DOHH2 (cell line): ENCODE measurements around the gene ASTN1.

ENCODE experiments used
- H3F3A ChIP-seq: fragments of 200-600 bp; sonication (generic), shearing (Covaris generic); 2 replicates; pipeline ENCODE4 v1.6.0; 2016; ENCODE audit warnings: antibody characterized with exemption, mild to moderate bottlenecking; ENCODE audit not compliant: control insufficient read depth, insufficient read depth
- H3K27ac ChIP-seq: fragments of 200-600 bp; sonication (generic); 2 replicates; pipeline ENCODE4 v1.5.1; 2014; ENCODE audit warnings: low read depth, mild to moderate bottlenecking, low read length, moderate library complexity
- H3K27me3 ChIP-seq: fragments of 200-600 bp; sonication (generic); 2 replicates; pipeline ENCODE4 v1.6.1; 2014; ENCODE audit warnings: mild to moderate bottlenecking, low read length, mixed read lengths; ENCODE audit not compliant: control insufficient read depth
- H3K36me3 ChIP-seq: fragments of 200-600 bp; sonication (generic); 2 replicates; pipeline ENCODE4 v1.6.1; 2014; ENCODE audit warnings: mild to moderate bottlenecking, low read length, moderate library complexity, mixed read lengths; ENCODE audit not compliant: control insufficient read depth
- H3K4me1 ChIP-seq: fragments of 200-600 bp; sonication (generic); 2 replicates; pipeline ENCODE4 v1.6.1; 2014; ENCODE audit warnings: mild to moderate bottlenecking, low read length, mixed read lengths; ENCODE audit not compliant: control insufficient read depth
- H3K4me2 ChIP-seq: fragments of 200-600 bp; sonication (generic); 2 replicates; pipeline ENCODE4 v1.6.0; 2014; ENCODE audit warnings: mild to moderate bottlenecking, low read length, moderate library complexity
- H3K4me3 ChIP-seq: fragments of 200-600 bp; sonication (generic); 2 replicates; pipeline ENCODE4 v1.5.1; 2014; ENCODE audit warnings: mild to moderate bottlenecking, low read length, mixed read lengths
- H3K79me2 ChIP-seq: fragments of 200-600 bp; sonication (generic); 2 replicates; pipeline ENCODE4 v1.6.1; 2014; ENCODE audit warnings: mild to moderate bottlenecking, low read length, mixed read lengths; ENCODE audit not compliant: control insufficient read depth
- H3K9me2 ChIP-seq: fragments of 200-600 bp; sonication (generic); replicated peaks from 2 replicates; pipeline ENCODE4 v1.6.1; 2014; ENCODE audit warnings: mild to moderate bottlenecking, low read length, mixed read lengths; ENCODE audit not compliant: control insufficient read depth
- H3K9me3 ChIP-seq: fragments of 200-600 bp; sonication (generic); 2 replicates; pipeline ENCODE4 v1.6.1; 2014; ENCODE audit warnings: antibody characterized with exemption, low read length, mixed read lengths; ENCODE audit not compliant: control insufficient read depth, insufficient read depth
- H4K20me1 ChIP-seq: fragments of 200-600 bp; sonication (generic); 2 replicates; pipeline ENCODE4 v1.6.0; 2014; ENCODE audit warnings: low read depth, mild to moderate bottlenecking, antibody characterized with exemption, low read length, moderate library complexity; ENCODE audit not compliant: control insufficient read depth, insufficient read depth
- EZH2phosphoT487 ChIP-seq: fragments of 200-600 bp; sonication (generic); IDR thresholded peaks from 2 replicates; pipeline ENCODE4 v1.6.1; 2017; ENCODE audit warnings: borderline replicate concordance, mild to moderate bottlenecking, antibody characterized with exemption, low read length, moderate library complexity, mixed read lengths
- TF ChIP-seq, protein P1 (sequence below): fragments of 200-600 bp; sonication (generic); IDR thresholded peaks from one replicate; pipeline ENCODE4 v1.5.1; 2014; ENCODE audit warnings: antibody characterized with exemption, mild to moderate bottlenecking, low read depth, low read length; ENCODE audit not compliant: poor library complexity, severe bottlenecking

Gene ASTN1

GRCh38 chr1:176864211-176864610 is 300.3 kb downstream of the ASTN1 start:
- Histone ChIP-seq H3K4me3 (no peak overlapping the region), H3K4me1 (no peaks in the 10 kb centered on the region), H3F3A (no peaks in the 10 kb centered on the region), H3K36me3 (no peaks in the 10 kb centered on the region), H3K79me2 (no peaks in the 10 kb centered on the region), H3K4me2 (no peak overlapping the region), H3K27ac (no peak overlapping the region), H3K9me3 (no peaks in the 10 kb centered on the region), H3K27me3 (no peaks in the 10 kb centered on the region), H3K9me2 (no peaks in the 10 kb centered on the region), H4K20me1 (no peaks in the 10 kb centered on the region)
- TF ChIP-seq, protein P1, sequence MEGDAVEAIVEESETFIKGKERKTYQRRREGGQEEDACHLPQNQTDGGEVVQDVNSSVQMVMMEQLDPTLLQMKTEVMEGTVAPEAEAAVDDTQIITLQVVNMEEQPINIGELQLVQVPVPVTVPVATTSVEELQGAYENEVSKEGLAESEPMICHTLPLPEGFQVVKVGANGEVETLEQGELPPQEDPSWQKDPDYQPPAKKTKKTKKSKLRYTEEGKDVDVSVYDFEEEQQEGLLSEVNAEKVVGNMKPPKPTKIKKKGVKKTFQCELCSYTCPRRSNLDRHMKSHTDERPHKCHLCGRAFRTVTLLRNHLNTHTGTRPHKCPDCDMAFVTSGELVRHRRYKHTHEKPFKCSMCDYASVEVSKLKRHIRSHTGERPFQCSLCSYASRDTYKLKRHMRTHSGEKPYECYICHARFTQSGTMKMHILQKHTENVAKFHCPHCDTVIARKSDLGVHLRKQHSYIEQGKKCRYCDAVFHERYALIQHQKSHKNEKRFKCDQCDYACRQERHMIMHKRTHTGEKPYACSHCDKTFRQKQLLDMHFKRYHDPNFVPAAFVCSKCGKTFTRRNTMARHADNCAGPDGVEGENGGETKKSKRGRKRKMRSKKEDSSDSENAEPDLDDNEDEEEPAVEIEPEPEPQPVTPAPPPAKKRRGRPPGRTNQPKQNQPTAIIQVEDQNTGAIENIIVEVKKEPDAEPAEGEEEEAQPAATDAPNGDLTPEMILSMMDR, result no peak

DNA sequence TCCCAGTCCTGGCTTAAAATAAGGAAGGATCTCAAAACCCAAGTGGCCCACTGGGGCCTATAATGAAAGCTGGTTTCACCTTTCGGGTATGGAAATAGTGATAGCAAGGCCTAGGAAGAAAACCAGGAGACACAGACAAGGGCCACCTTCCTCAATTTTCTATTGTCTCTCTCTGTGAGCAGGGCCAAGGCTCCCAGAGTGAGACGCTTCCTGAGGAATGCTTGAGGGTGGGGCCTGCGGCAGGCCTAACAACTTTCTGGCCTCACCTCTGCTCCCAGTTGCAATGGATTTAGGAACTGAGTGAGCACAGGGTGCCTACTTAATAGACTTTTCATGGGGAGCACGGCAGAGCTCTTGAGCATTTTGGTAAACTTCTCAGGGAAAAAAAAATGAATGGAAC is 300.9 kb downstream of the ASTN1 start:
- H3K36me3 ChIP-seq, result no peaks in the 10 kb centered on the region
- no peaks in the 10 kb centered on the region for H3K79me2 ChIP-seq
- no peak overlapping the region for H3K27ac ChIP-seq
- no peaks in the 10 kb centered on the region for H3K4me1 ChIP-seq
- H3K27me3 ChIP-seq, result no peaks in the 10 kb centered on the region
- no peaks in the 10 kb centered on the region for H3K9me3 ChIP-seq
- no peaks in the 10 kb centered on the region for H3K9me2 ChIP-seq
- H4K20me1 ChIP-seq, result no peaks in the 10 kb centered on the region
- H3K4me2 ChIP-seq, result no peak overlapping the region
- TF ChIP-seq, protein P1, result no peak
- TF ChIP-seq EZH2phosphoT487, result no peak
- H3K4me3 ChIP-seq, result no peak overlapping the region
- H3F3A ChIP-seq, result no peaks in the 10 kb centered on the region

DNA sequence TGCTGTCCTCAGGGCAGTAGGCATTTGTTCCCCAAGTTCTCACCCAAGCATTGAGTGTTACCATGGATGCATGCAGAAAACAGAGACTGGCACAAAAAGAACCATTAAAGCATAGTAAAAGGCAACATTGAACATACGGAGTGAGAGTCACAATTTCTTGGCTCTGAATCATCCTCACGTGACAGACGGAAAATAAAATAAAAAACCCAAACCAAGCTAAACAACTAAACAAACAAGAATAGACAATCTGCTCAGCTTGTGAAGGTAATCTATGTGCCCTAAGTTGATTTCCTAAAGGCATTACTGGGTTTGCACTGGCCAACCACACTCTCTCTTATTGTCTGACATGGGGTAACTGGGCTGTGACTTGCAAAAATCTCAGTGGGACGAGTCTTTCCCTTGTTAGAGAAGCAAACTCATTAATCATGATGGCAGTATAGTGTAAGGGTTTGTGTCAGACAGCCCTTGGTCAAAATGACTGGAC is 306.0 kb downstream of the ASTN1 start:
- Histone ChIP-seq H3F3A (no peaks in the 10 kb centered on the region), H3K36me3 (no peaks in the 10 kb centered on the region), H3K9me2 (no peaks in the 10 kb centered on the region), H3K27ac (no peak overlapping the region), H3K27me3 (no peaks in the 10 kb centered on the region), H3K9me3 (no peaks in the 10 kb centered on the region), H4K20me1 (no peaks in the 10 kb centered on the region), H3K4me3 (no peak overlapping the region), H3K4me1 (no peaks in the 10 kb centered on the region), H3K4me2 (no peak overlapping the region), H3K79me2 (no peaks in the 10 kb centered on the region)
- TF ChIP-seq, protein P1, result no peak
- no peak for TF ChIP-seq EZH2phosphoT487

- no peaks in the 10 kb centered on the region for H3F3A ChIP-seq
- no peaks in the 10 kb centered on the region for H3K79me2 ChIP-seq
- H3K36me3 ChIP-seq, result no peaks in the 10 kb centered on the region
- H4K20me1 ChIP-seq, result no peaks in the 10 kb centered on the region
- H3K27ac ChIP-seq, result no peak overlapping the region
- TF ChIP-seq EZH2phosphoT487, result no peak
- TF ChIP-seq, protein P1, result no peak
- 0 out of 2 replicates have a peak, but pooled peaks cover 2% of the 10 kb centered on the region for H3K27me3 ChIP-seq
- no peaks in the 10 kb centered on the region for H3K9me2 ChIP-seq
- no peaks in the 10 kb centered on the region for H3K4me1 ChIP-seq
- H3K4me2 ChIP-seq, result no peak overlapping the region
- H3K9me3 ChIP-seq, result no peaks in the 10 kb centered on the region
- H3K4me3 ChIP-seq, result no peak overlapping the region
Measured at GRCh38 chr1:176857632-176858031, 306.9 kb downstream of the ASTN1 start.
